GM20000 (cell line): ENCODE measurements around the gene TNN.

Source experiments
- DNase-seq: peaks from one replicate; pipeline ENCODE4 v3.0.0; 2012; ENCODE audit warnings: low spot score
- TF ChIP-seq, protein P1 (sequence below): IDR thresholded peaks from 2 replicates; pipeline ENCODE4 v1.5.1; 2012; ENCODE audit warnings: mild to moderate bottlenecking, control low read depth; ENCODE audit errors: extremely low read depth, missing control alignments

Gene TNN

DNA sequence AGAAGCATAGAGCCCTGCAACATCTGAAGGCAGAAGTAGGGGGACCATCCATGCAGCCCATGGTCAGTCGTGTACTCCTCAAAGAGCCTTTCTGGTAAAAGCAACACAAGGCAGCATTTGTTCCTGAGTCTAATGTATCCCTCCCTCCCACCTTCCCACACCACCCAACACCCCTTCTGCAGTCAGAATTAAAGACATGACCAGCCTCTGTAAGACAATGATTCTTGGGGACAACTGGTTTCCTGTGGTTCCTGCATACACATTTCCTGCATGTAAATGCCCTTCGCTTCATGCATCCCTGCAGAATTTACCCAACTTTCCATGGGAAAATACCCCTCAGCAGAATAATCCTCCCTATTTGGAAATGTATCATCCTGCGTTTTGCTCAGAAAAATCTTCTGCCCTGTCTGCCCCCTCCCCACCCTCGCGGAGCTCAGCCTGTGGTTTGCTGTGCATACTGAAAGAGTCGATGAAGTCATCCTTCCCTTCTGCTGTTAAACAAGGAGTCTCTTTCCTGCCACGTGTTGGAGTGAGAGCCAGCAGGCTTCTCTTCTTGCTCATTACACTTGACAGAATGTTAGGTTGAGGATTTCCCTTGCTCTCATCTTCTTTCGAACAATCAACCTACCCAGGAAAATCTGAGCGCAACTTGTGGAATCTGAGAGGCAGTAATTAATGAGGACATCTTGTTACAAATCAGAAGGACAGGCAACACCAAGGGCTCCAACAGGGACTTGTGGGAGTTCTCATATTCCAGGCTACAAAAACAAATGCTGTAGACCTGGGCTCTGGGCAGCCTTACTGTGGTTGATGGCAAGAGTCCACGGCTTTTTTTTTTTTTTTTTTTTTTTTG is 4.7 kb downstream of the TNN start:
- TF ChIP-seq, protein P1, sequence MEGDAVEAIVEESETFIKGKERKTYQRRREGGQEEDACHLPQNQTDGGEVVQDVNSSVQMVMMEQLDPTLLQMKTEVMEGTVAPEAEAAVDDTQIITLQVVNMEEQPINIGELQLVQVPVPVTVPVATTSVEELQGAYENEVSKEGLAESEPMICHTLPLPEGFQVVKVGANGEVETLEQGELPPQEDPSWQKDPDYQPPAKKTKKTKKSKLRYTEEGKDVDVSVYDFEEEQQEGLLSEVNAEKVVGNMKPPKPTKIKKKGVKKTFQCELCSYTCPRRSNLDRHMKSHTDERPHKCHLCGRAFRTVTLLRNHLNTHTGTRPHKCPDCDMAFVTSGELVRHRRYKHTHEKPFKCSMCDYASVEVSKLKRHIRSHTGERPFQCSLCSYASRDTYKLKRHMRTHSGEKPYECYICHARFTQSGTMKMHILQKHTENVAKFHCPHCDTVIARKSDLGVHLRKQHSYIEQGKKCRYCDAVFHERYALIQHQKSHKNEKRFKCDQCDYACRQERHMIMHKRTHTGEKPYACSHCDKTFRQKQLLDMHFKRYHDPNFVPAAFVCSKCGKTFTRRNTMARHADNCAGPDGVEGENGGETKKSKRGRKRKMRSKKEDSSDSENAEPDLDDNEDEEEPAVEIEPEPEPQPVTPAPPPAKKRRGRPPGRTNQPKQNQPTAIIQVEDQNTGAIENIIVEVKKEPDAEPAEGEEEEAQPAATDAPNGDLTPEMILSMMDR = no peak
- DNase-seq = peak; percentile 71

DNA sequence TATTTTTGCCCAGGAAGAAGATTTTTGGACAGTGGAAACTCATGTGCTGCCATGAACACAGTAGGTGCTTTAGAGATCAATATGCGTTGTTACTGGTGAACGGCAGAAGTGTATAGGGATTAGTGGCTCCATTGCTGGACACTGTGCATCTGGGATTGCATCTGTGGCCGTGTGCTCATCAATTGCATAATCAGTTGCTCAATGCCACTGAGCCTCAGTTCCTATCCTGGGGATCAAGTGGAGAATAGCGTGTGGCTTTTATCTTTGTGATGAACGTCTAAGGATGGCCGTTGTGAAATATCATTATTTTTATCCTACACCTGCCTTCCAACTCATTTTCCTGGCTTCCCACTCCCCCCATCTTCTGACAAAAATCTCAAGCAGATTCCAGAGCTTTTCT is 5.4 kb downstream of the TNN start:
- DNase-seq = no peak
- TF ChIP-seq, protein P1 = no peak

DNA sequence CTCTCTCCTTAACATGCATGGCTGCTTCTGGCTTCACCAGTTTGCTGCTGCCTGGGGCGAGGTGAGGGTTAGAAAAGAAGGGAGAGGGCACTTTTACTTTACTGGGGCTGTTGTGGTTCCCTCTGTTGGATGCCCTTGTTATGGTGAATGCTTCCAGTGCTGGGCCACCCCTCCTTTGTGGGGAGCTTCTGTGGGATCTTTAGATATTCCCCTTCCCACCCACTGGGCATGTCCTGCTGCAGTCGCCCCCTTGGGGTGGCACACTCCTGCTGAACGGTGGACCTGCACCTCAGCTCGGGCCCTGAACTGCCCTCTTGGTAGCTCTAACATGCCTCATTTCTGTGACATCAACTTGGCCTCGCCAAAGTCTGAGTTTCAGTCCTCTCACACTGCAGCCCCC is 6.0 kb downstream of the TNN start:
- DNase-seq = no peak
- TF ChIP-seq, protein P1 = no peak

DNA sequence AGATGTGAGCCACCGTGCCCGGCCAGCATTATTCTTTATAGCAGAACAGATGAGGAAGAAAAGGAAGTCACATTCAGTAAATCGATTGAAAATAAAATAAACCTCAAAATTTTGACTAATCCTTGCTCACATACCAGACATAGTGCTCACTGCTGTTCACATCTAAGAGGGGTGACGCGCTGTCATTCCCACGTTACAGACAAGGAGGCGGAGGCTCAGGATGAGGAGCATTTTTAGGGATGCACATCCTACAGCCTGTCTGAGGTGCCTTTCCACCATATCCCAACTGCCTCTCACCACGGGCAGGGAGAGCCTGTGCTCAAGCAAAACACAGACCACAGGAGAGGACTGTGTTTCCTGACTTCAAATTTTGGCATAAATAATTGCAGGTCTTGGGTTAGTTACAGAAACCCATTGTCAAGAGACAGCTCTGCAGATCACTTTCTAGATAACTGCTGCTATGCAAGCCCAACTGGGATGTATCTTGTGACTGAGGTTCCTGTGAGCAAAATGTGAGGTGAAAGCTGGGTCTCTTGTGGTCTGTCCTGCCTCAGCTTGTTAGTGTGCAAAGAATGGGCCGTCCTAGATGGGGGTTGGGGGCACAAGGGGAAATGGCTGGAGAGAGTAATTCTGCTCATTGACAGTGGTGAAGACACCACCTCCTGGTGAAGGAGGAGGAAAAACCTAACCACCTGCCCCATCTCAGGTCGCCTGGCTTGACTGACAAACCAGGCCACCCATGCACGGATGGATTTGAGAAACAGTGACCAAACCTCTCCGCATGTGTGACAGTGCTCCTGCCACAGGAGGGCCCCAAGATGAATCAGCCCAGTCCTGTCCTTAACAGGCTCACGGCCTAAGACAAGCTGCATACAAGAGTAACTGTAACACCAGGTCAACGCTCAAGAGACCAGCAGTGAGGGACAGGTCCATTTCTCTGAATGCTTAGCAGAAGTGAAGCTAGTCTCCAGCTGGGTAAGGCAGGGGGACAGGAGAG is 8.2 kb downstream of the TNN start:
- no peak for DNase-seq
- TF ChIP-seq, protein P1 = no peak

DNA sequence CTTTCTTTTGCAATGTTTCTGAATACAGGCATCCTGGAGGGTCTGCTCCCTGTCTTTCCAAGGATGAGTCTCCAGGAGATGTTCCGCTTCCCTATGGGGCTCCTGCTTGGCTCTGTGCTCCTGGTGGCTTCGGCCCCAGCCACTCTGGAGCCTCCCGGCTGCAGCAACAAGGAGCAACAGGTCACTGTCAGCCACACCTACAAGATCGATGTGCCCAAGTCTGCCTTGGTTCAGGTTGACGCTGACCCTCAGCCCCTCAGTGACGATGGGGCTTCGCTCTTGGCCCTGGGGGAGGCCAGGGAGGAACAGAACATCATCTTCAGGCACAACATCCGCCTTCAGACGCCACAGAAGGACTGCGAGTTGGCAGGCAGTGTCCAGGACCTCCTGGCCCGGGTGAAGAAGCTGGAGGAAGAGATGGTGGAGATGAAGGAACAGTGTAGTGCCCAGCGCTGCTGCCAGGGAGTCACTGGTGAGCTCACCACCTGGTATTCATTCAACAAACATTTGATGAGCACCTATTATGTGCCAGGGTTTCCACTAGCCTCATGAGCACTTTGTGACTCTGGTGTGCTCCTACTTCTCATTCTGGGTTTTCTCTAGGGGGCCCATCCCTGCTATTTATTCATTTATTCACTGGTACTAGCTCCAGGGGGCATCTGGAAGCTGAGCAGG is 9.9 kb downstream of the TNN start:
- no peak for DNase-seq
- TF ChIP-seq, protein P1 = no peak

DNA sequence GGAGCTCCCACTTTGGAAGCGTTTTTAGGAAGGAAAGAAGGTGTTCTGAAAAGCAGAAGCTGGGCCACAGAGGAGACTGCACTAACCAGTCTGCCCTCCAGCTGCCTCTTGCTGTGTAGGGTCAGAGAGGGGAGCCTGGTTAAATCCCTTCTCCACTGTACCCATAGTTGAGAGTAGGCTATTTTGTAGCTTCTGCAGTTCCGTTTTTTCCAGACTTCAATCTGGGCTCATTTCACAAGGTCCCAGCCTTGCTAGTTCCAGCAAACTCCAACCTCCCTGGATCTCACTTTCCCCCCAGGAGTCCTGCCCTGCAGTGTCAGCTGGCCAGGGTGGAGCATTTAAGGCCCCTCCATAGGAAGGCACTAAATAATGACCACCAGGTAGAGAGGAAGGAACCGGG is 11.0 kb downstream of the TNN start:
- DNase-seq = no peak
- TF ChIP-seq, protein P1 = no peak

DNA sequence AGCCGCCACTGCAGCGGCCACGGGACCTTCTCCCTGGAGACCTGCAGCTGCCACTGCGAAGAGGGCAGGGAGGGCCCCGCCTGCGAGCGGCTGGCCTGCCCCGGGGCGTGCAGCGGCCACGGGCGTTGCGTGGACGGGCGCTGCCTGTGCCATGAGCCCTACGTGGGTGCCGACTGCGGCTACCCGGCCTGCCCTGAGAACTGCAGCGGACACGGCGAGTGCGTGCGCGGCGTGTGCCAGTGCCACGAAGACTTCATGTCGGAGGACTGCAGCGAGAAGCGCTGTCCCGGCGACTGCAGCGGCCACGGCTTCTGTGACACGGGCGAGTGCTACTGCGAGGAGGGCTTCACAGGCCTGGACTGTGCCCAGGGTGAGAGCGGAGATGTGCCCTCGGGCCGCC is 11.7 kb downstream of the TNN start:
- no peak for DNase-seq
- TF ChIP-seq, protein P1 = no peak
